HUES48 (cell line): ENCODE results near the gene GRAMD2A.

Experiments used
- H3K27ac ChIP-seq: one replicate; pipeline ENCODE4 v1.7.0; 2013; ENCODE audit warnings: low read depth, low read length, inconsistent platforms
- H3K27me3 ChIP-seq: 2 replicates; pipeline ENCODE4 v1.6.1; 2013; ENCODE audit warnings: mild to moderate bottlenecking, low read length; ENCODE audit not compliant: control insufficient read depth, insufficient read depth
- H3K36me3 ChIP-seq: 2 replicates; pipeline ENCODE4 v1.6.1; 2013; ENCODE audit warnings: low read length; ENCODE audit not compliant: control insufficient read depth, insufficient read depth
- H3K4me1 ChIP-seq: 2 replicates; pipeline ENCODE4 v1.6.1; 2013; ENCODE audit warnings: mild to moderate bottlenecking, low read length; ENCODE audit not compliant: control insufficient read depth, insufficient read depth
- H3K4me3 ChIP-seq: 2 replicates; pipeline ENCODE4 v1.5.1; 2013; ENCODE audit warnings: mild to moderate bottlenecking, low read depth, low read length
- H3K9ac ChIP-seq: 2 replicates; pipeline ENCODE4 v1.6.1; 2013; ENCODE audit warnings: mild to moderate bottlenecking, low read depth, low read length, moderate library complexity
- H3K9me3 ChIP-seq: 2 replicates; pipeline ENCODE4 v1.6.1; 2013; ENCODE audit warnings: low read length; ENCODE audit not compliant: control insufficient read depth, insufficient read depth

Gene GRAMD2A

GRCh38 chr15:72153269-72154000 lies 44.2 kb downstream of the GRAMD2A start:
- Histone ChIP-seq H3K9me3 (no peaks in the 10 kb centered on the region), H3K9ac (no peak overlapping the region), H3K4me3 (no peak overlapping the region), H3K4me1 (peaks cover 4% of the 10 kb centered on the region; the same call in 1 of the 2 replicates), H3K27ac (no peak overlapping the region), H3K36me3 (no peaks in the 10 kb centered on the region), H3K27me3 (no peaks in the 10 kb centered on the region)

- H3K27me3 ChIP-seq = no peaks in the 10 kb centered on the region
- no peak overlapping the region for H3K9ac ChIP-seq
- no peaks in the 10 kb centered on the region for H3K4me1 ChIP-seq
- H3K9me3 ChIP-seq = no peaks in the 10 kb centered on the region
- H3K4me3 ChIP-seq = no peak overlapping the region
- H3K27ac ChIP-seq = no peak overlapping the region
- no peaks in the 10 kb centered on the region for H3K36me3 ChIP-seq
These were observed 50.2 kb downstream of the GRAMD2A start for GRCh38 chr15:72147418-72147817.

- Histone ChIP-seq H3K9me3 (no peaks in the 10 kb centered on the region), H3K4me1 (no peaks in the 10 kb centered on the region), H3K36me3 (no peaks in the 10 kb centered on the region), H3K9ac (no peak overlapping the region), H3K4me3 (no peak overlapping the region), H3K27me3 (no peaks in the 10 kb centered on the region), H3K27ac (no peak overlapping the region)
These were observed 50.7 kb downstream of the GRAMD2A start for GRCh38 chr15:72146934-72147333.

- H3K27me3 ChIP-seq = no peaks in the 10 kb centered on the region
- H3K27ac ChIP-seq = no peak overlapping the region
- H3K9me3 ChIP-seq = no peaks in the 10 kb centered on the region
- no peaks in the 10 kb centered on the region for H3K4me1 ChIP-seq
- no peaks in the 10 kb centered on the region for H3K36me3 ChIP-seq
- no peak overlapping the region for H3K4me3 ChIP-seq
- H3K9ac ChIP-seq = no peak overlapping the region
These were observed 51.4 kb downstream of the GRAMD2A start for GRCh38 chr15:72146221-72146620.

- H3K9me3 ChIP-seq = no peaks in the 10 kb centered on the region
- H3K36me3 ChIP-seq = no peaks in the 10 kb centered on the region
- no peak overlapping the region for H3K9ac ChIP-seq
- no peaks in the 10 kb centered on the region for H3K4me1 ChIP-seq
- no peaks in the 10 kb centered on the region for H3K27me3 ChIP-seq
- H3K27ac ChIP-seq = no peak overlapping the region
- H3K4me3 ChIP-seq = no peak overlapping the region
These were observed 56.2 kb downstream of the GRAMD2A start for GRCh38 chr15:72141171-72142084.

- H3K27me3 ChIP-seq = no peaks in the 10 kb centered on the region
- H3K4me1 ChIP-seq = no peaks in the 10 kb centered on the region
- H3K9ac ChIP-seq = no peak overlapping the region
- no peaks in the 10 kb centered on the region for H3K9me3 ChIP-seq
- no peak overlapping the region for H3K27ac ChIP-seq
- no peaks in the 10 kb centered on the region for H3K36me3 ChIP-seq
- no peak overlapping the region for H3K4me3 ChIP-seq
These were observed 57.5 kb downstream of the GRAMD2A start for GRCh38 chr15:72140088-72140487.

- no peak overlapping the region for H3K27ac ChIP-seq
- H3K27me3 ChIP-seq = no peaks in the 10 kb centered on the region
- no peaks in the 10 kb centered on the region for H3K4me1 ChIP-seq
These were observed 57.9 kb downstream of the GRAMD2A start for GRCh38 chr15:72139667-72140066.

GRCh38 chr15:72136170-72137051 lies 61.2 kb downstream of the GRAMD2A start:
- Histone ChIP-seq H3K9me3 (no peaks in the 10 kb centered on the region), H3K4me1 (no peaks in the 10 kb centered on the region), H3K9ac (no peak overlapping the region), H3K27me3 (no peaks in the 10 kb centered on the region), H3K4me3 (no peak overlapping the region), H3K36me3 (no peaks in the 10 kb centered on the region), H3K27ac (no peak overlapping the region)

More at GRCh38 chr15:72139667-72140066, 57.9 kb downstream of the GRAMD2A start:
- H3K4me3 ChIP-seq = no peak overlapping the region
- no peaks in the 10 kb centered on the region for H3K36me3 ChIP-seq
- H3K9me3 ChIP-seq = no peaks in the 10 kb centered on the region
- no peak overlapping the region for H3K9ac ChIP-seq

GRCh38 chr15:72135719-72136118 lies 61.9 kb downstream of the GRAMD2A start:
- no peaks in the 10 kb centered on the region for H3K4me1 ChIP-seq
- no peak overlapping the region for H3K9ac ChIP-seq
- H3K9me3 ChIP-seq = no peaks in the 10 kb centered on the region
- no peaks in the 10 kb centered on the region for H3K27me3 ChIP-seq
- H3K4me3 ChIP-seq = no peak overlapping the region
- H3K27ac ChIP-seq = no peak overlapping the region
- H3K36me3 ChIP-seq = no peaks in the 10 kb centered on the region

- no peaks in the 10 kb centered on the region for H3K36me3 ChIP-seq
- no peaks in the 10 kb centered on the region for H3K4me1 ChIP-seq
- no peak overlapping the region for H3K9ac ChIP-seq
- H3K9me3 ChIP-seq = no peaks in the 10 kb centered on the region
- no peaks in the 10 kb centered on the region for H3K27me3 ChIP-seq
- no peak overlapping the region for H3K27ac ChIP-seq
- H3K4me3 ChIP-seq = no peak overlapping the region
These were observed 64.4 kb downstream of the GRAMD2A start for GRCh38 chr15:72133211-72133610.
